ENCODE measurements around the gene MAPK14.

The MAPK14 gene

GRCh38 chr6:36126121-36126520 lies 98.5 kb downstream of the MAPK14 start:
- Histone ChIP-seq H3K36me3 (ENCODE audit: control insufficient read depth, insufficient read depth, low read length) (no peaks in the 10 kb centered on the region), H3K4me1 (peaks cover 33% of the 10 kb centered on the region), H3K4me2 (ENCODE audit: low read length) (no peak overlapping the region), H3K27me3 (ENCODE audit: control insufficient read depth, insufficient read depth, low read length) (no peaks in the 10 kb centered on the region), H3K9ac (no peak overlapping the region), H2AFZ (no peak overlapping the region), H3K27ac (no peak overlapping the region), H3K4me3 (ENCODE audit: low read depth, low read length) (no peak overlapping the region), H3K9me3 (ENCODE audit: control insufficient read depth, low read length) (no peaks in the 10 kb centered on the region), H3K79me2 (no peaks in the 10 kb centered on the region)
- TF ChIP-seq CTCF (IDR thresholded peaks at IDR 0.05): no peak

- Histone ChIP-seq H2AFZ (no peak overlapping the region), H3K79me2 (no peaks in the 10 kb centered on the region), H3K9me3 (ENCODE audit: control insufficient read depth, low read length) (no peaks in the 10 kb centered on the region), H3K9ac (no peak overlapping the region), H3K4me2 (ENCODE audit: low read length) (no peak overlapping the region), H3K27me3 (ENCODE audit: control insufficient read depth, insufficient read depth, low read length) (no peaks in the 10 kb centered on the region), H3K36me3 (ENCODE audit: control insufficient read depth, insufficient read depth, low read length) (no peaks in the 10 kb centered on the region), H3K4me1 (peaks cover 27% of the 10 kb centered on the region), H3K27ac (no peak overlapping the region), H3K4me3 (ENCODE audit: low read depth, low read length) (no peak overlapping the region)
- TF ChIP-seq CTCF (IDR thresholded peaks at IDR 0.05): no peak
Measured at GRCh38 chr6:36126553-36127458, 99.2 kb downstream of the MAPK14 start.

- H3K4me1 ChIP-seq: peaks cover 27% of the 10 kb centered on the region
- H3K27ac ChIP-seq: no peak overlapping the region
- no peaks in the 10 kb centered on the region for H3K27me3 ChIP-seq (ENCODE audit: control insufficient read depth, insufficient read depth, low read length)
- H3K79me2 ChIP-seq: no peaks in the 10 kb centered on the region
- H3K9me3 ChIP-seq (ENCODE audit: control insufficient read depth, low read length): no peaks in the 10 kb centered on the region
- H3K4me2 ChIP-seq (ENCODE audit: low read length): no peak overlapping the region
- no peak overlapping the region for H3K4me3 ChIP-seq (ENCODE audit: low read depth, low read length)
- H3K9ac ChIP-seq: no peak overlapping the region
- H2AFZ ChIP-seq: no peak overlapping the region
- TF ChIP-seq CTCF (IDR thresholded peaks at IDR 0.05): no peak
- H3K36me3 ChIP-seq (ENCODE audit: control insufficient read depth, insufficient read depth, low read length): no peaks in the 10 kb centered on the region
Measured at GRCh38 chr6:36127462-36128016, 99.9 kb downstream of the MAPK14 start.

- H3K9ac ChIP-seq: no peak overlapping the region
- no peak overlapping the region for H3K4me3 ChIP-seq (ENCODE audit: low read depth, low read length)
- H3K4me1 ChIP-seq: peaks cover 25% of the 10 kb centered on the region
- H3K36me3 ChIP-seq (ENCODE audit: control insufficient read depth, insufficient read depth, low read length): no peaks in the 10 kb centered on the region
- H3K79me2 ChIP-seq: peaks cover under 1% of the 10 kb centered on the region
- H3K27me3 ChIP-seq (ENCODE audit: control insufficient read depth, insufficient read depth, low read length): no peaks in the 10 kb centered on the region
- H3K9me3 ChIP-seq (ENCODE audit: control insufficient read depth, low read length): no peaks in the 10 kb centered on the region
- no peak overlapping the region for H3K27ac ChIP-seq
- no peak overlapping the region for H3K4me2 ChIP-seq (ENCODE audit: low read length)
- H2AFZ ChIP-seq: no peak overlapping the region
- no peak for TF ChIP-seq CTCF (IDR thresholded peaks at IDR 0.05)
Measured at GRCh38 chr6:36128073-36128472, 100.5 kb downstream of the MAPK14 start.

Measured in parathyroid adenoma (tissue), 2 donors.